IMR-90 (cell line): ENCODE results near the gene ZAP70. TPM values are rescaled to one million over a fixed set of nuclear protein-coding genes. Genes with fewer than 3 reads are reported as not detected.

Experiments used
- ATAC-seq: fragments of 200-7000 bp; cut with Tn5 transposase; 2 replicates; pipeline ENCODE4 v1.9.1; 2020; ENCODE audit warnings: low read depth, mild to moderate bottlenecking, moderate library complexity
- BruUV-seq: library from RNA; stranded (reverse); fragments of 400-500 nt; replicated peaks from 2 replicates; lab custom pipeline; 2021; lab: Mats Ljungman, UMichigan
- CTCF ChIA-PET: fragments of 300-600 bp; formaldehyde crosslinking; extraction: SDS; loops from one replicate; lab custom pipeline; 2021; ENCODE audit warnings: antibody characterized with exemption; lab: Yijun Ruan, JAX
- POLR2A ChIA-PET: fragments of 300-600 bp; sonication (Branson Sonifier 250); formaldehyde crosslinking; loops from one replicate; lab custom pipeline; 2022; ENCODE audit warnings: antibody characterized with exemption; ENCODE audit not compliant: unreplicated experiment; lab: Charles Lee
- DNase-seq: peaks from one replicate; pipeline ENCODE4 v3.0.0; 2013
- H2AFZ ChIP-seq: replicated peaks from 2 replicates; pipeline ENCODE3; 2013; ENCODE audit warnings: low read length, mild to moderate bottlenecking; ENCODE audit not compliant: poor library complexity
- H2AK5ac ChIP-seq: 2 replicates; pipeline ENCODE4 v1.6.1; 2013; ENCODE audit warnings: low read depth, low read length, inconsistent platforms
- H2AK9ac ChIP-seq: replicated peaks from 2 replicates; pipeline ENCODE3; 2013; ENCODE audit warnings: mild to moderate bottlenecking, low read depth, low read length, moderate library complexity; ENCODE audit not compliant: poor library complexity
- H2BK120ac ChIP-seq: 2 replicates; pipeline ENCODE4 v1.6.1; 2013; ENCODE audit warnings: low read depth, low read length, inconsistent platforms
- H2BK15ac ChIP-seq: 3 replicates; pipeline ENCODE4 v1.6.1; 2013; ENCODE audit warnings: low read depth, low read length, inconsistent platforms
- H2BK20ac ChIP-seq: 2 replicates; pipeline ENCODE4 v1.6.1; 2013; ENCODE audit warnings: low read depth, mild to moderate bottlenecking, inconsistent platforms, low read length, moderate library complexity
- H2BK5ac ChIP-seq: 2 replicates; pipeline ENCODE4 v1.6.1; 2013; ENCODE audit warnings: mild to moderate bottlenecking, low read depth, low read length, inconsistent platforms; ENCODE audit not compliant: poor library complexity, severe bottlenecking
- H3K14ac ChIP-seq: replicated peaks from 2 replicates; pipeline ENCODE4 v1.6.1; 2013; ENCODE audit warnings: low read depth, low read length, inconsistent platforms
- H3K18ac ChIP-seq: 2 replicates; pipeline ENCODE4 v1.6.1; 2013; ENCODE audit warnings: low read depth, low read length, control low read depth
- H3K23ac ChIP-seq: 2 replicates; pipeline ENCODE4 v1.6.1; 2013; ENCODE audit warnings: low read depth, low read length, inconsistent platforms
- H3K27ac ChIP-seq: 2 replicates; pipeline ENCODE4 v1.5.1; 2013; ENCODE audit warnings: mild to moderate bottlenecking, control low read depth, low read length; ENCODE audit not compliant: insufficient read depth
- H3K27me3 ChIP-seq: 2 replicates; pipeline ENCODE4 v1.6.1; 2013; ENCODE audit warnings: low read length; ENCODE audit not compliant: control insufficient read depth, insufficient read depth
- H3K36me3 ChIP-seq: 2 replicates; pipeline ENCODE4 v1.6.1; 2013; ENCODE audit warnings: low read length, mixed read lengths; ENCODE audit not compliant: control insufficient read depth, insufficient read depth
- H3K4ac ChIP-seq: 2 replicates; pipeline ENCODE4 v1.6.1; 2013; ENCODE audit warnings: low read depth, low read length, inconsistent platforms
- H3K4me1 ChIP-seq: 2 replicates; pipeline ENCODE4 v1.6.1; 2013; ENCODE audit warnings: low read length, mixed read lengths; ENCODE audit not compliant: control insufficient read depth, insufficient read depth
- H3K4me2 ChIP-seq: 2 replicates; pipeline ENCODE4 v1.6.1; 2013; ENCODE audit warnings: low read depth, mild to moderate bottlenecking, control low read depth, low read length, moderate library complexity
- H3K4me3 ChIP-seq: 2 replicates; pipeline ENCODE4 v1.5.1; 2013; ENCODE audit warnings: low read depth, mild to moderate bottlenecking, control low read depth, low read length, moderate library complexity; ENCODE audit not compliant: insufficient read depth
- H3K56ac ChIP-seq: 2 replicates; pipeline ENCODE4 v1.6.1; 2013; ENCODE audit warnings: low read length, inconsistent platforms; ENCODE audit not compliant: insufficient read depth; ENCODE audit errors: extremely low read depth
- H3K79me1 ChIP-seq, 2 experiments: 2 replicates each; pipeline ENCODE4 v1.6.1; 2013; ENCODE audit warnings: low read length in 2 of 2, inconsistent platforms in 1 of 2, low read depth in 1 of 2
- H3K9ac ChIP-seq: 2 replicates; pipeline ENCODE4 v1.6.1; 2013; ENCODE audit warnings: low read depth, low read length, control low read depth
- H3K9me1 ChIP-seq: 2 replicates; pipeline ENCODE4 v1.6.1; 2013; ENCODE audit warnings: low read length, inconsistent platforms; ENCODE audit not compliant: insufficient read depth
- H3K9me3 ChIP-seq: 2 replicates; pipeline ENCODE4 v1.6.1; 2013; ENCODE audit warnings: low read length; ENCODE audit not compliant: control insufficient read depth, insufficient read depth
- H4K20me1 ChIP-seq: 2 replicates; pipeline ENCODE4 v1.6.1; 2013; ENCODE audit warnings: low read length, inconsistent platforms; ENCODE audit not compliant: insufficient read depth
- H4K5ac ChIP-seq: 2 replicates; pipeline ENCODE4 v1.6.1; 2013; ENCODE audit warnings: mild to moderate bottlenecking, low read depth, low read length, control low read depth
- H4K8ac ChIP-seq, 2 experiments: 2 replicates each; pipeline ENCODE4 v1.6.1; 2013; ENCODE audit warnings: low read depth in 2 of 2, low read length in 2 of 2, control low read depth in 1 of 2, inconsistent platforms in 1 of 2
- H4K91ac ChIP-seq: 2 replicates; pipeline ENCODE4 v1.6.1; 2013; ENCODE audit warnings: low read depth, low read length, inconsistent platforms; ENCODE audit not compliant: insufficient read depth
- CEBPB ChIP-seq: IDR thresholded peaks from 2 replicates; pipeline ENCODE4 v1.6.1; 2012; ENCODE audit warnings: low read depth, low read length, improper control_type of control experiment
- CHD1 ChIP-seq: IDR thresholded peaks from 2 replicates; pipeline ENCODE4 v1.6.1; 2012; ENCODE audit warnings: low read depth, low read length, improper control_type of control experiment
- CTCF ChIP-seq: conservative IDR thresholded peaks from 2 replicates; pipeline ENCODE4 v1.5.1; 2012; ENCODE audit warnings: mild to moderate bottlenecking, low read depth, low read length, improper control_type of control experiment
- FOS ChIP-seq: fragments of 150-350 bp; IDR thresholded peaks from 2 replicates; pipeline ENCODE4 v1.6.1; 2016; ENCODE audit warnings: low read depth, low read length
- POLR2A ChIP-seq: IDR thresholded peaks from 2 replicates; pipeline ENCODE4 v1.6.1; 2012; ENCODE audit warnings: mild to moderate bottlenecking, low read depth, low read length
- RAD21 ChIP-seq: IDR thresholded peaks from 2 replicates; pipeline ENCODE4 v1.6.1; 2012; ENCODE audit warnings: low read length, improper control_type of control experiment
- RCOR1 ChIP-seq: IDR thresholded peaks from 2 replicates; pipeline ENCODE4 v1.6.1; 2012; ENCODE audit warnings: mild to moderate bottlenecking, low read length, improper control_type of control experiment; ENCODE audit not compliant: insufficient replicate concordance
- RFX5 ChIP-seq: IDR thresholded peaks from 2 replicates; pipeline ENCODE4 v1.8.0; 2012; ENCODE audit warnings: low read depth, mild to moderate bottlenecking, low read length, moderate library complexity
- SMC3 ChIP-seq: fragments of 150-350 bp; IDR thresholded peaks from 2 replicates; pipeline ENCODE4 v1.6.1; 2016; ENCODE audit warnings: low read depth, mild to moderate bottlenecking, antibody characterized with exemption, low read length, moderate library complexity
- USF2 ChIP-seq: fragments of 150-350 bp; IDR thresholded peaks from 2 replicates; pipeline ENCODE4 v1.6.1; 2017; ENCODE audit warnings: mild to moderate bottlenecking, antibody characterized with exemption, low read length, low read depth
- WGBS, 2 experiments: methylation state at CpG; one replicate each; pipeline versions ENCODE4 v1.1.5 to v1.1.7; 2013; ENCODE audit warnings: missing lambda C conversion rate in 2 of 2; ENCODE audit not compliant: insufficient read length in 1 of 2; ENCODE audit errors: extremely low coverage in 2 of 2; 5-methylcytosine and 5-hydroxymethylcytosine counted together
- dilution Hi-C: fragments of 300-500 bp; cut with HindIII; formaldehyde crosslinking; loops from one replicate; pipeline ENCODE4 v1.14.3; 2018; ENCODE audit warnings: low sequenced_read_pairs; ENCODE audit not compliant: unreplicated experiment
- in situ Hi-C: fragments of 300-500 bp; cut with MboI; formaldehyde crosslinking; loops from 3 replicates; pipeline ENCODE4 v1.14.3; 2019; ENCODE audit warnings: low sequenced_read_pairs, inconsistent platforms, mixed read lengths
- intact Hi-C: fragments of 100-400 bp; cut with micrococcal nuclease; formaldehyde crosslinking; loops from 2 replicates; pipeline ENCODE4 v1.10.0; 2022
- polyA plus RNA-seq, 3 experiments: library from polyadenylated mRNA; depleted of rRNA; stranded (reverse); fragments of >200 nt; gene quantifications; 2 replicates each; pipeline ENCODE4 v1.2.3, GENCODE V29; 2012; ENCODE audit warnings: low replicate concordance in 1 of 3
- total RNA-seq: library from RNA; depleted of rRNA; stranded (reverse); fragments of >200 nt; gene quantifications from 2 replicates; pipeline ENCODE4 v1.2.3, GENCODE V29; 2012

ZAP70 gene
- total and polyA plus RNA-seq, 2 of the 4 experiments (the other 2 are of a cell fraction) = under 0.01 to 0.09 TPM

- no peak for TF ChIP-seq CTCF
- no peak for TF ChIP-seq RAD21
- no peak for TF ChIP-seq POLR2A
- TF ChIP-seq RCOR1 = no peak
Measured at GRCh38 chr2:97739893-97740245, 26.5 kb downstream of the ZAP70 start (continued).

GRCh38 chr2:97740590-97741182 is 27.3 kb downstream of the ZAP70 start:
- Histone ChIP-seq H3K27ac (no peak overlapping the region), H3K4me1 (peaks cover 2% of the 10 kb centered on the region; the same call in 1 of the 2 replicates), H3K14ac (no peak overlapping the region), H3K9ac (no peak overlapping the region), H3K4me3 (no peak overlapping the region), H4K5ac (no peak overlapping the region), H3K4me2 (no peak overlapping the region), H4K20me1 (no peaks in the 10 kb centered on the region), H3K27me3 (no peaks in the 10 kb centered on the region; the same call in 1 of the 2 replicates), H3K36me3 (0 out of 2 replicates have a peak, but pooled peaks cover 2% of the 10 kb centered on the region), H2AFZ (peak overlapping the region; percentile 53), H2BK120ac (no peak overlapping the region), H2BK5ac (no peak overlapping the region), H4K8ac (no peak overlapping the region), H3K9me1 (no peaks in the 10 kb centered on the region), H3K23ac (no peak overlapping the region), H2BK15ac (no peak overlapping the region), H2AK5ac (no peak overlapping the region), H2AK9ac (no peak overlapping the region), H2BK20ac (no peak overlapping the region), H3K18ac (no peak overlapping the region), H3K79me1 (no peaks in the 10 kb centered on the region), H3K4ac (no peak overlapping the region), H3K56ac (no peak overlapping the region), H4K91ac (no peak overlapping the region), H3K9me3 (no peaks in the 10 kb centered on the region)
- peak; percentile 14 for DNase-seq
- POLR2A ChIA-PET = no interaction called here
- WGBS, 2 experiments = 40% methylated on average over 4 of the region's 19 CpGs; no CpG with 5 or more reads in 1 of the 2 experiments
- CTCF ChIA-PET = interaction anchor here (0.6 to 1.5 kb wide), 6 partner anchors 12 to 644 kb away, joined by 3 to 9 read pairs (median 4); no protein-coding TSS in a partner anchor
- BruUV-seq = no TSS peak
- peak; percentile 84 for ATAC-seq
- dilution Hi-C loops = no loop called here
- in situ Hi-C loops = no loop called here
- intact Hi-C loops = loop anchor here (1.0 kb wide), 2 partner anchors 529 to 643 kb away; no protein-coding TSS in a partner anchor
- TF ChIP-seq RFX5 = no peak
- no peak for TF ChIP-seq CEBPB
- no peak for TF ChIP-seq USF2
- TF ChIP-seq CHD1 = no peak
- TF ChIP-seq CTCF = peak; percentile 49
- no peak for TF ChIP-seq FOS
- TF ChIP-seq RAD21 = peak; percentile 44
- TF ChIP-seq SMC3 = peak; percentile 34; the same call in 1 of the 2 replicates
